Measurements from ENCODE around the gene OTOA.
"Not testable (repeated sequence)": the region's sequence is repeated elsewhere in the genome, so short reads cannot be mapped to it uniquely, and the experiment has no call there.

OTOA gene

GRCh38 chr16:21642861-21643260 is 20.9 kb upstream of the OTOA start:
- DNase-seq, result no peak

- DNase-seq, result no peak
These were observed 20.0 kb upstream of the OTOA start for GRCh38 chr16:21643785-21644184.

GRCh38 chr16:21644674-21645073 is 19.1 kb upstream of the OTOA start:
- no peak for DNase-seq

GRCh38 chr16:21645261-21645721 is 18.5 kb upstream of the OTOA start:
- DNase-seq, result no peak

GRCh38 chr16:21646091-21646490 is 17.7 kb upstream of the OTOA start:
- no peak for DNase-seq

GRCh38 chr16:21646721-21647561 is 16.8 kb upstream of the OTOA start:
- peak; percentile 56 to 66 for DNase-seq

GRCh38 chr16:21647562-21648164 is 16.1 kb upstream of the OTOA start:
- no peak for DNase-seq

- not testable (repeated sequence) for DNase-seq
These were observed 13.9 kb upstream of the OTOA start for GRCh38 chr16:21649826-21650406.

GRCh38 chr16:21650521-21650920 is 13.2 kb upstream of the OTOA start:
- no peak for DNase-seq

- no peak for DNase-seq
These were observed 12.3 kb upstream of the OTOA start for GRCh38 chr16:21651515-21651914.

- no peak for DNase-seq
These were observed 11.3 kb upstream of the OTOA start, which contains the start of gene IGSF6 for GRCh38 chr16:21652453-21652852. Gene IGSF6 (minus strand): TSS chr16:21652608. CDS start chr16:21652598, 10 bp downstream.

GRCh38 chr16:21653571-21653970 is 10.2 kb upstream of the OTOA start:
- DNase-seq, result no peak

GRCh38 chr16:21654466-21654865 is 9.3 kb upstream of the OTOA start:
- no peak for DNase-seq

- DNase-seq, result no peak
These were observed 8.9 kb upstream of the OTOA start for GRCh38 chr16:21654881-21655280.

GRCh38 chr16:21656795-21657768 is 6.7 kb upstream of the OTOA start:
- no peak for DNase-seq

GRCh38 chr16:21659124-21659523 is 4.6 kb upstream of the OTOA start:
- DNase-seq, result no peak

- DNase-seq, result no peak
These were observed 1.2 kb downstream of the OTOA start for GRCh38 chr16:21664801-21665492.

- no peak for DNase-seq
These were observed 3.0 kb downstream of the OTOA start for GRCh38 chr16:21666772-21667171.

- DNase-seq, result no peak
These were observed 3.8 kb downstream of the OTOA start for GRCh38 chr16:21667575-21667974.

- DNase-seq, result no peak
These were observed 9.7 kb downstream of the OTOA start for GRCh38 chr16:21673469-21673868.

GRCh38 chr16:21674456-21674855 is 10.7 kb downstream of the OTOA start:
- DNase-seq, result not testable (repeated sequence)

GRCh38 chr16:21680714-21681113 is 16.9 kb downstream of the OTOA start:
- DNase-seq, result not testable (repeated sequence)

All from stimulated activated CD4-positive, alpha-beta T cell treated with anti-CD3 and anti-CD28 coated beads, Interleukin-2, amount 100 ng/mL, for 48 hours (primary cell).